PFSK-1 (cell line): ENCODE data around the gene SUGP2.

Experiments
- FOXP2 ChIP-seq: optimal IDR thresholded peaks from 2 replicates; pipeline ENCODE3; 2011; ENCODE audit warnings: borderline replicate concordance, control low read depth, inconsistent platforms; ENCODE audit not compliant: insufficient read depth; ENCODE audit errors: extremely low read length, extremely low read depth
- POLR2AphosphoS5 ChIP-seq: IDR thresholded peaks from 2 replicates; pipeline ENCODE4 v1.6.1; 2012; ENCODE audit warnings: low read depth, mild to moderate bottlenecking, control low read depth, low read length, moderate library complexity
- SIN3A ChIP-seq: IDR thresholded peaks from 2 replicates; pipeline ENCODE4 v1.6.1; 2012; ENCODE audit warnings: mild to moderate bottlenecking, low read length, moderate library complexity, borderline replicate concordance; ENCODE audit not compliant: insufficient read depth
- TAF1 ChIP-seq: IDR thresholded peaks from 2 replicates; pipeline ENCODE4 v1.6.1; 2012; ENCODE audit warnings: low read length, control low read depth, borderline replicate concordance; ENCODE audit not compliant: insufficient read depth
- TF ChIP-seq, protein P1 (sequence below), 2 experiments: IDR thresholded peaks; 2 replicates each; pipeline versions ENCODE4 v1.6.1 to v1.8.0; 2011 to 2012; ENCODE audit warnings: low read depth in 2 of 2, low read length in 2 of 2, control low read depth in 1 of 2, inconsistent platforms in 1 of 2, mild to moderate bottlenecking in 1 of 2, moderate library complexity in 1 of 2; ENCODE audit not compliant: insufficient read depth in 1 of 2

- TF ChIP-seq POLR2AphosphoS5 = no peak
- no peak for TF ChIP-seq SIN3A
- TF ChIP-seq, protein P1, sequence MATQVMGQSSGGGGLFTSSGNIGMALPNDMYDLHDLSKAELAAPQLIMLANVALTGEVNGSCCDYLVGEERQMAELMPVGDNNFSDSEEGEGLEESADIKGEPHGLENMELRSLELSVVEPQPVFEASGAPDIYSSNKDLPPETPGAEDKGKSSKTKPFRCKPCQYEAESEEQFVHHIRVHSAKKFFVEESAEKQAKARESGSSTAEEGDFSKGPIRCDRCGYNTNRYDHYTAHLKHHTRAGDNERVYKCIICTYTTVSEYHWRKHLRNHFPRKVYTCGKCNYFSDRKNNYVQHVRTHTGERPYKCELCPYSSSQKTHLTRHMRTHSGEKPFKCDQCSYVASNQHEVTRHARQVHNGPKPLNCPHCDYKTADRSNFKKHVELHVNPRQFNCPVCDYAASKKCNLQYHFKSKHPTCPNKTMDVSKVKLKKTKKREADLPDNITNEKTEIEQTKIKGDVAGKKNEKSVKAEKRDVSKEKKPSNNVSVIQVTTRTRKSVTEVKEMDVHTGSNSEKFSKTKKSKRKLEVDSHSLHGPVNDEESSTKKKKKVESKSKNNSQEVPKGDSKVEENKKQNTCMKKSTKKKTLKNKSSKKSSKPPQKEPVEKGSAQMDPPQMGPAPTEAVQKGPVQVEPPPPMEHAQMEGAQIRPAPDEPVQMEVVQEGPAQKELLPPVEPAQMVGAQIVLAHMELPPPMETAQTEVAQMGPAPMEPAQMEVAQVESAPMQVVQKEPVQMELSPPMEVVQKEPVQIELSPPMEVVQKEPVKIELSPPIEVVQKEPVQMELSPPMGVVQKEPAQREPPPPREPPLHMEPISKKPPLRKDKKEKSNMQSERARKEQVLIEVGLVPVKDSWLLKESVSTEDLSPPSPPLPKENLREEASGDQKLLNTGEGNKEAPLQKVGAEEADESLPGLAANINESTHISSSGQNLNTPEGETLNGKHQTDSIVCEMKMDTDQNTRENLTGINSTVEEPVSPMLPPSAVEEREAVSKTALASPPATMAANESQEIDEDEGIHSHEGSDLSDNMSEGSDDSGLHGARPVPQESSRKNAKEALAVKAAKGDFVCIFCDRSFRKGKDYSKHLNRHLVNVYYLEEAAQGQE (IDR thresholded peaks at IDR 0.05; ENCODE audit: insufficient read depth in 1 of 2, low read depth in 2 of 2, low read length in 2 of 2) = no peak
- TF ChIP-seq FOXP2 = no peak
- no peak for TF ChIP-seq TAF1
These were observed 78.3 kb downstream of the SUGP2 start for GRCh38 chr19:18955042-18955441.
